Uterus (tissue), 2 donors: ENCODE results near the gene SLC35B1.

Experiments
- POLR2A ChIP-seq, 2 donors: fragments of 450-650 bp; IDR thresholded peaks; one replicate each; pipeline ENCODE4 v1.6.1; 2016; ENCODE audit warnings: antibody characterized with exemption in 2 of 2, mild to moderate bottlenecking in 1 of 2, moderate library complexity in 1 of 2
- TF ChIP-seq, protein P1 (sequence below), 4 experiments: fragments of 200-600 bp in 2 of 4; fragments of 450-650 bp in 2 of 4; sonication (generic) in 2 of 4; IDR thresholded peaks; one replicate each; pipeline ENCODE4 v1.5.1; 2016 to 2019; ENCODE audit warnings: antibody characterized with exemption in 4 of 4, mild to moderate bottlenecking in 2 of 4, moderate library complexity in 1 of 4

- TF ChIP-seq, protein P1, sequence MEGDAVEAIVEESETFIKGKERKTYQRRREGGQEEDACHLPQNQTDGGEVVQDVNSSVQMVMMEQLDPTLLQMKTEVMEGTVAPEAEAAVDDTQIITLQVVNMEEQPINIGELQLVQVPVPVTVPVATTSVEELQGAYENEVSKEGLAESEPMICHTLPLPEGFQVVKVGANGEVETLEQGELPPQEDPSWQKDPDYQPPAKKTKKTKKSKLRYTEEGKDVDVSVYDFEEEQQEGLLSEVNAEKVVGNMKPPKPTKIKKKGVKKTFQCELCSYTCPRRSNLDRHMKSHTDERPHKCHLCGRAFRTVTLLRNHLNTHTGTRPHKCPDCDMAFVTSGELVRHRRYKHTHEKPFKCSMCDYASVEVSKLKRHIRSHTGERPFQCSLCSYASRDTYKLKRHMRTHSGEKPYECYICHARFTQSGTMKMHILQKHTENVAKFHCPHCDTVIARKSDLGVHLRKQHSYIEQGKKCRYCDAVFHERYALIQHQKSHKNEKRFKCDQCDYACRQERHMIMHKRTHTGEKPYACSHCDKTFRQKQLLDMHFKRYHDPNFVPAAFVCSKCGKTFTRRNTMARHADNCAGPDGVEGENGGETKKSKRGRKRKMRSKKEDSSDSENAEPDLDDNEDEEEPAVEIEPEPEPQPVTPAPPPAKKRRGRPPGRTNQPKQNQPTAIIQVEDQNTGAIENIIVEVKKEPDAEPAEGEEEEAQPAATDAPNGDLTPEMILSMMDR (IDR thresholded peaks at IDR 0.05): no peak
- no peak for TF ChIP-seq POLR2A (IDR thresholded peaks at IDR 0.05)
Measured at GRCh38 chr17:49667854-49668253, 39.9 kb downstream of the SLC35B1 start.
